SU-DHL-6 (cell line): ENCODE results near the gene RBM4.
A peak's percentile ranks its signal among the peaks of the same experiment; 100 is the strongest.

Experiments
- H2AFZ ChIP-seq: fragments of 200-600 bp; sonication (generic); 2 replicates; pipeline ENCODE4 v1.6.1; 2014; ENCODE audit warnings: low read depth, mild to moderate bottlenecking, moderate library complexity, mixed read lengths, antibody characterized with exemption, low read length; ENCODE audit not compliant: severe bottlenecking
- H3F3A ChIP-seq: fragments of 200-600 bp; shearing (Covaris generic); 2 replicates; pipeline ENCODE4 v1.6.0; 2016; ENCODE audit warnings: antibody characterized with exemption, mild to moderate bottlenecking; ENCODE audit not compliant: insufficient read depth
- H3K27ac ChIP-seq: fragments of 200-600 bp; sonication (generic); 2 replicates; pipeline ENCODE4 v1.5.1; 2016; ENCODE audit warnings: low read depth, mild to moderate bottlenecking, low read length, moderate library complexity, mixed read lengths
- H3K27me3 ChIP-seq: fragments of 200-600 bp; sonication (generic), shearing (Covaris generic); 2 replicates; pipeline ENCODE4 v1.6.0; 2014; ENCODE audit warnings: mild to moderate bottlenecking, low read length
- H3K36me3 ChIP-seq: fragments of 200-600 bp; sonication (generic); 2 replicates; pipeline ENCODE4 v1.6.1; 2014; ENCODE audit warnings: mild to moderate bottlenecking, low read length, mixed read lengths
- H3K4me2 ChIP-seq: fragments of 300-600, 200-600 bp; shearing (Covaris generic), sonication (generic); 2 replicates; pipeline ENCODE4 v1.6.0; 2014; ENCODE audit warnings: low read length, low read depth, mild to moderate bottlenecking; ENCODE audit not compliant: poor library complexity, severe bottlenecking
- H3K4me3 ChIP-seq: fragments of 200-600 bp; sonication (generic); 2 replicates; pipeline ENCODE4 v1.5.1; 2014; ENCODE audit warnings: antibody characterized with exemption, low read length, mild to moderate bottlenecking, mixed read lengths; ENCODE audit not compliant: insufficient read depth, poor library complexity, severe bottlenecking
- H3K79me2 ChIP-seq: fragments of 200-600 bp; sonication (generic); 2 replicates; pipeline ENCODE4 v1.6.1; 2014; ENCODE audit warnings: mild to moderate bottlenecking, low read length, moderate library complexity; ENCODE audit not compliant: insufficient read depth
- H3K9ac ChIP-seq: fragments of 200-600 bp; sonication (generic); 2 replicates; pipeline ENCODE4 v1.7.0; 2014; ENCODE audit warnings: mild to moderate bottlenecking, low read length
- H3K9me2 ChIP-seq: fragments of 200-600 bp; sonication (generic); replicated peaks from 2 replicates; pipeline ENCODE4 v1.6.1; 2014; ENCODE audit warnings: low read length; ENCODE audit not compliant: insufficient read depth
- H3K9me3 ChIP-seq: fragments of 200-600 bp; sonication (generic); 2 replicates; pipeline ENCODE4 v1.6.1; 2014; ENCODE audit warnings: low read length, mixed read lengths; ENCODE audit not compliant: insufficient read depth
- H4K20me1 ChIP-seq: fragments of 200-600 bp; sonication (generic); 2 replicates; pipeline ENCODE4 v1.6.1; 2014; ENCODE audit warnings: low read depth, mild to moderate bottlenecking, antibody characterized with exemption, low read length, moderate library complexity, mixed read lengths
- EZH2phosphoT487 ChIP-seq: fragments of 200-600 bp; sonication (generic), shearing (Covaris generic); conservative IDR thresholded peaks from 2 replicates; pipeline ENCODE4 v1.6.1; 2018; ENCODE audit warnings: mild to moderate bottlenecking, antibody characterized with exemption, low read length, moderate library complexity, mixed read lengths
- TF ChIP-seq, protein P1 (sequence below): fragments of 200-600 bp; sonication (generic); IDR thresholded peaks from one replicate; pipeline ENCODE4 v1.5.1; 2017; ENCODE audit warnings: antibody characterized with exemption, mild to moderate bottlenecking, low read length, moderate library complexity; ENCODE audit not compliant: insufficient read depth, poor library complexity, severe bottlenecking

The RBM4 gene

DNA sequence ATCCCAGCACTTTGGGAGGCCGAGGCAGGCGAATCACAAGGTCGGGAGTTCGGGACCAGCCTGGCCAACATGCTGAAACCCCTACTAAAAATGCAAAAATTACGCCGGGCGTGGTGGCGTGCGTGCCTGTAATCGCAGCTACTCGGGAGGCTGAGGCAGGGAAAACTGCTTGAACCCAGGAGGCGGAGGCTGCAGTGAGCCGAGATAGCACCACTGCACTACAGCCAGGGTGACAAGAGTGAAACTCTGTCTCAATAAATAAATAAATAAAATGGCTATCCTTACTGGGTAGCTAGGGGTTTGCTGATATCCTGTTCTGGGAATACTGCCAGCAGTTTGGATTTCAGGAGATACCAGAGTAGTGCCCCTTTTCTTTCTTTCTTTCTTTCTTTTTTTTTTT lies 24.4 kb upstream of the RBM4 start:
- Histone ChIP-seq H3K27ac (no peak overlapping the region), H4K20me1 (peaks cover 20% of the 10 kb centered on the region), H3K9me3 (no peaks in the 10 kb centered on the region), H3F3A (0 out of 2 replicates have a peak, but pooled peaks cover 4% of the 10 kb centered on the region), H3K79me2 (peaks cover 26% of the 10 kb centered on the region), H3K4me3 (no peak overlapping the region), H3K9ac (no peak overlapping the region), H3K4me2 (no peak overlapping the region), H3K36me3 (peaks cover 5% of the 10 kb centered on the region; the same call in 1 of the 2 replicates), H2AFZ (no peak overlapping the region), H3K9me2 (no peaks in the 10 kb centered on the region), H3K27me3 (no peaks in the 10 kb centered on the region)
- TF ChIP-seq EZH2phosphoT487 = no peak
- TF ChIP-seq, protein P1, sequence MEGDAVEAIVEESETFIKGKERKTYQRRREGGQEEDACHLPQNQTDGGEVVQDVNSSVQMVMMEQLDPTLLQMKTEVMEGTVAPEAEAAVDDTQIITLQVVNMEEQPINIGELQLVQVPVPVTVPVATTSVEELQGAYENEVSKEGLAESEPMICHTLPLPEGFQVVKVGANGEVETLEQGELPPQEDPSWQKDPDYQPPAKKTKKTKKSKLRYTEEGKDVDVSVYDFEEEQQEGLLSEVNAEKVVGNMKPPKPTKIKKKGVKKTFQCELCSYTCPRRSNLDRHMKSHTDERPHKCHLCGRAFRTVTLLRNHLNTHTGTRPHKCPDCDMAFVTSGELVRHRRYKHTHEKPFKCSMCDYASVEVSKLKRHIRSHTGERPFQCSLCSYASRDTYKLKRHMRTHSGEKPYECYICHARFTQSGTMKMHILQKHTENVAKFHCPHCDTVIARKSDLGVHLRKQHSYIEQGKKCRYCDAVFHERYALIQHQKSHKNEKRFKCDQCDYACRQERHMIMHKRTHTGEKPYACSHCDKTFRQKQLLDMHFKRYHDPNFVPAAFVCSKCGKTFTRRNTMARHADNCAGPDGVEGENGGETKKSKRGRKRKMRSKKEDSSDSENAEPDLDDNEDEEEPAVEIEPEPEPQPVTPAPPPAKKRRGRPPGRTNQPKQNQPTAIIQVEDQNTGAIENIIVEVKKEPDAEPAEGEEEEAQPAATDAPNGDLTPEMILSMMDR = no peak

GRCh38 chr11:66616379-66617154 lies 21.9 kb upstream of the RBM4 start, which contains the start of gene RBM14:
TSS of gene RBM14 (plus strand) at chr11:66616630. CDS start at chr11:66616721, 91 bp downstream.
- H3K27me3 ChIP-seq = no peaks in the 10 kb centered on the region
- TF ChIP-seq, protein P1 = no peak
- TF ChIP-seq EZH2phosphoT487 = no peak
- H2AFZ ChIP-seq = peak within 1 kb of the TSS; percentile 87
- peaks cover 11% of the 10 kb centered on the region for H3K36me3 ChIP-seq
- peaks cover 4% of the 10 kb centered on the region; the same call in 1 of the 2 replicates for H3F3A ChIP-seq
- no peaks in the 10 kb centered on the region for H3K9me3 ChIP-seq
- no peaks in the 10 kb centered on the region for H3K9me2 ChIP-seq
- H4K20me1 ChIP-seq = peaks cover 36% of the 10 kb centered on the region
- H3K9ac ChIP-seq = peak within 1 kb of the TSS; percentile 100
- H3K79me2 ChIP-seq = peaks cover 51% of the 10 kb centered on the region
- H3K27ac ChIP-seq = peak within 1 kb of the TSS; percentile 78
- H3K4me2 ChIP-seq = peak within 1 kb of the TSS; percentile 94
- peak within 1 kb of the TSS; percentile 90 for H3K4me3 ChIP-seq

- Histone ChIP-seq H3F3A (peaks cover 4% of the 10 kb centered on the region; the same call in 1 of the 2 replicates), H3K27me3 (no peaks in the 10 kb centered on the region), H3K9me3 (no peaks in the 10 kb centered on the region), H2AFZ (no peak overlapping the region), H3K36me3 (peaks cover 15% of the 10 kb centered on the region), H3K4me2 (peak overlapping the region; percentile 81), H4K20me1 (peaks cover 40% of the 10 kb centered on the region), H3K4me3 (peak overlapping the region; percentile 90), H3K9ac (peak overlapping the region; percentile 100), H3K79me2 (peaks cover 59% of the 10 kb centered on the region), H3K9me2 (no peaks in the 10 kb centered on the region), H3K27ac (peak overlapping the region; percentile 69)
- TF ChIP-seq, protein P1 = no peak
- no peak for TF ChIP-seq EZH2phosphoT487
Measured at GRCh38 chr11:66617155-66617834, 21.2 kb upstream of the RBM4 start.
